PC-3 (cell line): ENCODE data around the gene RAP1B. TPM values are rescaled to one million over a fixed set of nuclear protein-coding genes. Genes with fewer than 3 reads are reported as not detected.
A peak's percentile ranks its signal among the peaks of the same experiment; 100 is the strongest.

Experiments used
- ATAC-seq: fragments of 200-7000 bp; cut with Tn5 transposase; 2 replicates; pipeline ENCODE4 v1.9.1; 2020; ENCODE audit warnings: mild to moderate bottlenecking, moderate library complexity
- BruUV-seq: library from RNA; stranded (reverse); fragments of 400-500 nt; replicated peaks from 2 replicates; lab custom pipeline; 2021; lab: Mats Ljungman, UMichigan
- CTCF ChIA-PET: fragments of 300-600 bp; sonication (Branson Sonifier 250); formaldehyde crosslinking; loops from one replicate; lab custom pipeline; 2022; ENCODE audit warnings: antibody characterized with exemption; lab: Charles Lee
- POLR2A ChIA-PET: fragments of 300-600 bp; sonication (Branson Sonifier 250); formaldehyde crosslinking; loops from one replicate; lab custom pipeline; 2022; ENCODE audit warnings: antibody characterized with exemption; ENCODE audit not compliant: unreplicated experiment; lab: Charles Lee
- DNase-seq: peaks from one replicate; pipeline ENCODE4 v3.0.0-alpha.2; 2015
- H2AFZ ChIP-seq: fragments of 300-600 bp; sonication (generic); 2 replicates; pipeline ENCODE4 v1.6.0; 2016; ENCODE audit warnings: antibody characterized with exemption, low read length
- H3F3A ChIP-seq: fragments of 300-600 bp; sonication (generic); one replicate; pipeline ENCODE4 v1.6.0; 2017; ENCODE audit warnings: antibody characterized with exemption, low read length, control low read depth, mild to moderate bottlenecking; ENCODE audit not compliant: unreplicated experiment
- H3K27ac ChIP-seq: fragments of 300-600 bp; sonication (generic); 2 replicates; pipeline ENCODE4 v1.5.1; 2016; ENCODE audit warnings: mild to moderate bottlenecking, low read length
- H3K27me3 ChIP-seq: fragments of 300-600 bp; sonication (generic); 2 replicates; pipeline ENCODE4 v1.6.1; 2016; ENCODE audit warnings: low read length, mixed read lengths
- H3K36me3 ChIP-seq: fragments of 300-600 bp; sonication (generic); 2 replicates; pipeline ENCODE4 v1.6.1; 2016; ENCODE audit warnings: low read depth, mixed run types, low read length, mixed read lengths
- H3K4me1 ChIP-seq: fragments of 300-600 bp; sonication (generic); 2 replicates; pipeline ENCODE4 v1.5.1; 2016; ENCODE audit warnings: low read length; ENCODE audit not compliant: insufficient read depth
- H3K4me2 ChIP-seq: fragments of 300-600 bp; sonication (generic); 2 replicates; pipeline ENCODE4 v1.6.0; 2016; ENCODE audit warnings: low read length
- H3K4me3 ChIP-seq: fragments of 300-600 bp; sonication (generic); 2 replicates; pipeline ENCODE4 v1.5.1; 2016; ENCODE audit warnings: mild to moderate bottlenecking, low read length, mixed read lengths
- H3K79me2 ChIP-seq: fragments of 300-600 bp; sonication (generic); 2 replicates; pipeline ENCODE4 v1.6.1; 2017; ENCODE audit warnings: low read length, mixed read lengths
- H3K9ac ChIP-seq: fragments of 300-600 bp; sonication (generic); 2 replicates; pipeline ENCODE4 v1.6.0; 2016; ENCODE audit warnings: mild to moderate bottlenecking, low read length
- H3K9me2 ChIP-seq: fragments of 300-600 bp; sonication (generic); replicated peaks from 2 replicates; pipeline ENCODE4 v1.6.1; 2016; ENCODE audit warnings: mixed run types, low read length, mixed read lengths
- H3K9me3 ChIP-seq: fragments of 300-600 bp; sonication (generic); 2 replicates; pipeline ENCODE4 v1.6.1; 2016; ENCODE audit warnings: low read length, mixed read lengths
- H4K20me1 ChIP-seq: fragments of 300-600 bp; sonication (generic); 2 replicates; pipeline ENCODE4 v1.6.1; 2016; ENCODE audit warnings: low read length, mixed read lengths
- CTCF ChIP-seq: fragments of 300-600 bp; sonication (generic); conservative IDR thresholded peaks from 2 replicates; pipeline ENCODE4 v1.5.1; 2017; ENCODE audit warnings: antibody characterized with exemption, low read depth, mild to moderate bottlenecking, low read length
- EZH2 ChIP-seq: fragments of 300-600 bp; sonication (generic); IDR thresholded peaks from one replicate; pipeline ENCODE4 v1.6.1; 2017; ENCODE audit warnings: antibody characterized with exemption, mild to moderate bottlenecking, low read length; ENCODE audit not compliant: unreplicated experiment
- EZH2phosphoT487 ChIP-seq: fragments of 300-600 bp; sonication (generic); IDR thresholded peaks from 2 replicates; pipeline ENCODE4 v1.6.1; 2018; ENCODE audit warnings: mild to moderate bottlenecking, antibody characterized with exemption, low read length, borderline replicate concordance
- intact Hi-C: fragments of 100-400 bp; cut with micrococcal nuclease; formaldehyde crosslinking; loops from 2 replicates; pipeline ENCODE4 v1.9.0; 2023
- total RNA-seq: library from RNA; depleted of rRNA; stranded (reverse); fragments of >200 nt; gene quantifications from 2 replicates; pipeline ENCODE4 v1.2.3, GENCODE V29; 2014

RAP1B gene
- total RNA-seq, 1 experiment from 2014 or later, result 98.0 TPM

DNA sequence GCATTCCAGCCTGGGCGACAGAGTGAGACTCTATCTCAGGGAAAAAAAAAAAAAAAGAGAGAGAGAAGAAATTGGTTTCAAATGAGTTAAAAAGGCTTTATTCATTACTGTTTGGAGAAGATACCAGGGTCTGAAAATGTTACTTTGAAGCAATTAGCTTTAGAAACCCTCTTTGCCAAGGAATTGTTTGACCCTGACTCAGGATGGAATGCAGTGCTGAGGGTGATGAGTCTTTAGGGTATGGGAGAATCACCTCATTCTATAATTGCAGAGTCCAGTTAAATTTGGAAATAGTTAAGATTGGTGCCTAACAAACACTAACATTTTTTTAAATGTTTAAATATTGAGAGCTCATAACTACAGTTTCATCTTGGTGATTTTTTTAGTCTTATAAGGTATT lies 13.3 kb downstream of the RAP1B start:
- DNase-seq, result peak; percentile 32
- H3K36me3 ChIP-seq, result peaks cover 16% of the 10 kb centered on the region; the same call in 1 of the 2 replicates
- no peaks in the 10 kb centered on the region for H3F3A ChIP-seq
- no TSS peak for BruUV-seq
- no peak overlapping the region for H3K4me2 ChIP-seq
- peaks cover 100% of the 10 kb centered on the region for H3K79me2 ChIP-seq
- H3K4me1 ChIP-seq, result no peaks in the 10 kb centered on the region
- intact Hi-C loops, result no loop called here
- CTCF ChIA-PET, result no interaction called here
- no peaks in the 10 kb centered on the region for H3K9me3 ChIP-seq
- no peak for ATAC-seq
- no peak overlapping the region for H2AFZ ChIP-seq
- POLR2A ChIA-PET, result no interaction called here
- H3K9me2 ChIP-seq, result no peaks in the 10 kb centered on the region
- H4K20me1 ChIP-seq, result peaks cover 43% of the 10 kb centered on the region
- no peaks in the 10 kb centered on the region for H3K27me3 ChIP-seq
- TF ChIP-seq EZH2phosphoT487, result no peak
- no peak for TF ChIP-seq CTCF
- TF ChIP-seq EZH2, result no peak
- no peak overlapping the region for H3K4me3 ChIP-seq
- no peak overlapping the region for H3K9ac ChIP-seq
- no peak overlapping the region for H3K27ac ChIP-seq

DNA sequence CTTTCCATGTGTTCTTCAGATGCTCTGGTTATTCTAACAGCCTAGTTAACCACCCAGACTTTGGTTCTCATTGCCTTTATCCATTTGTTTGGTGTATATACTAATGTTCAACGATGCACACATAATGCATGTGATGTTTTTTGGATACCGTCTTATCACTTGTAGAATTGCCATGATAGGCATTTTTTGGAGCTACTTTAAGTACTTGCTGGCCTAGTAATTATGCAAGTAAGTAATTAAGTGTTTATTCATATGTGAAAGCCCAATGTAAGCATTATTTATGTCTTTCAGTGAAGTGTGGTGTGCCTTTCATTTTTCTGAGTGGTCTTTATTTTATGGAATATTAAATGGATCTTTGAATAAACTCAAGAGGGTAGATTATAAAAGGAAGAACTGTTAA lies 14.2 kb downstream of the RAP1B start:
- H3K4me3 ChIP-seq, result no peak overlapping the region
- H3K4me1 ChIP-seq, result peaks cover 4% of the 10 kb centered on the region; the same call in 1 of the 2 replicates
- CTCF ChIA-PET, result no interaction called here
- no peaks in the 10 kb centered on the region for H3K9me3 ChIP-seq
- POLR2A ChIA-PET, result no interaction called here
- intact Hi-C loops, result no loop called here
- peaks cover 39% of the 10 kb centered on the region for H4K20me1 ChIP-seq
- DNase-seq (no peak), ATAC-seq (no peak)
- H3K9ac ChIP-seq, result no peak overlapping the region
- no peaks in the 10 kb centered on the region for H3K27me3 ChIP-seq
- H3F3A ChIP-seq, result no peaks in the 10 kb centered on the region
- BruUV-seq, result no TSS peak
- H3K27ac ChIP-seq, result no peak overlapping the region
- no peak overlapping the region for H3K4me2 ChIP-seq
- TF ChIP-seq CTCF (no peak), EZH2 (no peak), EZH2phosphoT487 (no peak)
- no peak overlapping the region for H2AFZ ChIP-seq
- H3K79me2 ChIP-seq, result peaks cover 98% of the 10 kb centered on the region
- H3K9me2 ChIP-seq, result no peaks in the 10 kb centered on the region
- peaks cover 16% of the 10 kb centered on the region; the same call in 1 of the 2 replicates for H3K36me3 ChIP-seq

GRCh38 chr12:68627673-68628319 lies 17.1 kb downstream of the RAP1B start:
- Histone ChIP-seq H3K27me3 (no peaks in the 10 kb centered on the region), H4K20me1 (peaks cover 24% of the 10 kb centered on the region), H3F3A (no peaks in the 10 kb centered on the region), H3K9me2 (no peaks in the 10 kb centered on the region), H3K9me3 (no peaks in the 10 kb centered on the region), H2AFZ (no peak overlapping the region), H3K27ac (no peak overlapping the region), H3K4me3 (no peak overlapping the region), H3K36me3 (peaks cover 16% of the 10 kb centered on the region; the same call in 1 of the 2 replicates), H3K79me2 (peaks cover 98% of the 10 kb centered on the region), H3K9ac (no peak overlapping the region), H3K4me2 (no peak overlapping the region), H3K4me1 (peaks cover 12% of the 10 kb centered on the region; the same call in 1 of the 2 replicates)
- TF ChIP-seq CTCF (no peak), EZH2phosphoT487 (no peak), EZH2 (no peak)
- no TSS peak for BruUV-seq
- intact Hi-C loops, result no loop called here
- ChIA-PET CTCF (no interaction called here), POLR2A (no interaction called here)
- DNase-seq (no peak), ATAC-seq (no peak)
